Thyroid gland (tissue), 4 donors: Measurements from ENCODE around the gene SPINK4. TPM values are rescaled to one million over a fixed set of nuclear protein-coding genes. Genes with fewer than 3 reads are reported as not detected.
A peak's percentile ranks its signal among the peaks of the same experiment; 100 is the strongest.

Source experiments
- DNase-seq, 2 donors: peaks; one replicate each; pipeline ENCODE4 v3.0.0-alpha.2; 2019
- H3K27ac ChIP-seq, 3 donors: fragments of 200-600 bp; sonication (generic); 1 replicate in 2 of 3; 2 replicates in 1 of 3; pipeline ENCODE4 v1.5.1; 2016 to 2019; ENCODE audit warnings: mild to moderate bottlenecking in 1 of 3, moderate library complexity in 1 of 3
- H3K27me3 ChIP-seq: fragments of 200-600 bp; sonication (generic); one replicate; pipeline ENCODE4 v1.5.1; 2019
- H3K36me3 ChIP-seq, 2 donors: fragments of 200-600 bp; sonication (generic); one replicate each; pipeline ENCODE4 v1.5.1; 2016 to 2019
- H3K4me1 ChIP-seq, 2 donors: fragments of 200-600 bp; sonication (generic); one replicate each; pipeline ENCODE4 v1.5.1; 2017 to 2019
- H3K4me3 ChIP-seq, 3 donors: fragments of 200-600 bp; sonication (generic); replicated peaks in 1 of 3; 1 replicate in 2 of 3; 2 replicates in 1 of 3; pipeline ENCODE4 v1.5.1; 2016; ENCODE audit warnings: mild to moderate bottlenecking in 1 of 3
- H3K9me3 ChIP-seq: fragments of 200-600 bp; sonication (generic); one replicate; pipeline ENCODE4 v1.5.1; 2017
- CTCF ChIP-seq, 6 experiments: fragments of 200-600 bp in 3 of 6; fragments of 450-650 bp in 3 of 6; sonication (generic) in 3 of 6; IDR thresholded peaks; one replicate each; pipeline ENCODE4 v1.5.1; 2016 to 2019; ENCODE audit warnings: antibody characterized with exemption in 6 of 6, mild to moderate bottlenecking in 2 of 6, inconsistent platforms in 1 of 6, moderate library complexity in 1 of 6
- POLR2A ChIP-seq, 2 donors: fragments of 450-650 bp; IDR thresholded peaks; one replicate each; pipeline ENCODE4 v1.6.1; 2017; ENCODE audit warnings: antibody characterized with exemption in 2 of 2, mild to moderate bottlenecking in 2 of 2, moderate library complexity in 1 of 2
- WGBS, 2 donors: methylation state at CpG; one replicate each; pipeline ENCODE4 v1.1.5; 2017; 5-methylcytosine and 5-hydroxymethylcytosine counted together
- intact Hi-C: fragments of 100-400 bp; cut with DNase I; formaldehyde crosslinking; loops from one replicate; pipeline ENCODE4 v1.15.1; 2023
- total RNA-seq, 4 donors: library from RNA; depleted of rRNA; stranded (reverse); fragments of >200 nt; gene quantifications; one replicate each; pipeline ENCODE4 v1.2.3, GENCODE V29; 2016

Gene SPINK4
- total RNA-seq, 4 donors from 2014 or later: not detected

- WGBS, 2 donors: 0% methylated on average over 20 to 27 of the region's 67 CpGs
- peak within 1 kb of the TSS; percentile 63 to 89 (median 78) for H3K27ac ChIP-seq
- DNase-seq: peak; percentile 100
- H3K36me3 ChIP-seq: peaks cover 25 to 34% of the 10 kb centered on the region in 2 donors
- peak within 1 kb of the TSS; percentile 76 to 79 (median 77) for H3K4me3 ChIP-seq
- H3K4me1 ChIP-seq: peaks cover 14 to 20% of the 10 kb centered on the region in 2 donors
- H3K27me3 ChIP-seq: no peaks in the 10 kb centered on the region
- peak; percentile 64 to 87 for TF ChIP-seq POLR2A (IDR thresholded peaks at IDR 0.05)
- TF ChIP-seq CTCF (IDR thresholded peaks at IDR 0.05): peak in 2 of 6 experiments; percentile 2 to 22
- intact Hi-C loops: no loop called here
- no peaks in the 10 kb centered on the region for H3K9me3 ChIP-seq
These were observed 24.7 kb downstream of the SPINK4 start, which contains the start of the genes BAG1 and CHMP5 for GRCh38 chr9:33264473-33265177. TSS of gene BAG1 (minus strand) at chr9:33264708. TSS of gene CHMP5 (plus strand) at chr9:33265049. CDS start at chr9:33265079, 30 bp downstream.

DNA sequence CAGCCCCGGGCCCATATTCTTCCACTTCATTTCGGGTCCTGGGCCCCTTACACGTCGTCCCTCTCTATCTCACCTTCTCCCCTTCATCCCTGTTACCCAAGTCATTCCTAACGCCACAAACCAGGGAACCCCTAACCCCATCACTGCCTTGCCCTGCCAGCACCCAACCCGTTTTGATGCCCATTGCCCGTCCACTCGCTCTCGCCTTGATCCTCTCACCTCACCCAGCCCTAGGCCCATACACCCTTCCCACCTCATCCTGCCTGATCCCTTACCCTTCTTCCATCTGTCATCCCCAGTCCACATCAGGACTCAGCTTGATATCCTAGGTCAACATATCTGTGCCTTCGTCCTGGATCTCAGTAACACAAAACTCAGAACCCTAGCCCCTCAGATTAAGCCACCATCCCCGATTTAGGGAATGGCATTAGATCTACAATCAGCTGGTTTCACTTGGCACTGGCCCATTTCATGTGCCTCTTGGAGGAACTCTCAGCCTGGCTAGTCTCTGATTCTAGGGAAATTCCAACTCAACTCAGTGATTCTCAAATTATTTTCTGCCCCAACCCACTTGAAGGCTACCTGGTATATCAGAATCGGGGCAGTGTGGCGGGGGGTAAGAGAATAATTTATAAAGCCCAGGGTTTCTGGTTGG, 25.4 kb downstream of the SPINK4 start:
- no peaks in the 10 kb centered on the region for H3K9me3 ChIP-seq

DNA sequence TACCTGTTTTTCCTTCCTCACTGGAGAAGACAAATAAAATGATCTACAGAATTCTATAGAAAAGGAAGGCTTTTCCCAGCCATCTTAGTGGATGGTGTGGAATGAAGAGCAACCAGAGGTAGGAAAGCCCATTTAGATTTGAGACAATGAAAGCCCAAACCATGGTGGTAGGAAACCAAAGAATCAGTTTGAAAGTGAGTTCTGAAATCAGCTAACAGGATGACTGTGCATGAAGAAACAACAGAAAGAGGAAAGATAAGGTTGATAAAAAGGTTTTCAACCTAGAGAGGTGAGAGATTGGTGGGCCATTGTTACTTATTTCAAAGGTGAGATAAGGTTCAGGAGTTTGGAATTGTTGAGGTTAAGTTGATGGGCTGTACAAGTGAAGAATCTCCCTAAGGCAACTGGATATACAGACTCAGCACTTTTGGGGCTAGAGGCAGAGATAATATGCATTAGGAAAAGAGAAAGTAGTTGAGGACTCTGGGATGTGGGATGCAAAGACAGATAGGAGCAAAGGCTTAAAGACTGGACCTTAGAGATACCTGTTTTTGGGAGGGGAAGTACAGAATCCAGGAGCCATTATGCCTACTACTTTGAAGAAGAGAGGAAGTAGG, 27.3 kb downstream of the SPINK4 start:
- TF ChIP-seq CTCF (IDR thresholded peaks at IDR 0.05) (no peak), POLR2A (IDR thresholded peaks at IDR 0.05) (no peak)
- no peaks in the 10 kb centered on the region for H3K9me3 ChIP-seq
- H3K4me1 ChIP-seq: peaks cover 14 to 20% of the 10 kb centered on the region in 2 donors
- no peak overlapping the region for H3K4me3 ChIP-seq
- intact Hi-C loops: no loop called here
- no peak overlapping the region for H3K27ac ChIP-seq
- peaks cover 20 to 29% of the 10 kb centered on the region in 2 donors for H3K36me3 ChIP-seq
- H3K27me3 ChIP-seq: no peaks in the 10 kb centered on the region
- DNase-seq: no peak

More for the DNA sequence above, 25.4 kb downstream of the SPINK4 start:
- H3K27ac ChIP-seq: peak overlapping the region; percentile 44 to 89 (median 75)
- 17 to 19% methylated on average over 13 of the region's 13 CpGs for WGBS, 2 donors
- H3K4me1 ChIP-seq: peaks cover 14 to 20% of the 10 kb centered on the region in 2 donors
- peak overlapping the region in 2 of 3 donors; percentile 26 to 53 for H3K4me3 ChIP-seq
- TF ChIP-seq CTCF (IDR thresholded peaks at IDR 0.05) (no peak), POLR2A (IDR thresholded peaks at IDR 0.05) (no peak)
- no peaks in the 10 kb centered on the region for H3K27me3 ChIP-seq
- intact Hi-C loops: no loop called here
- peaks cover 20 to 29% of the 10 kb centered on the region in 2 donors for H3K36me3 ChIP-seq
- peak; percentile 29 to 31 for DNase-seq

DNA sequence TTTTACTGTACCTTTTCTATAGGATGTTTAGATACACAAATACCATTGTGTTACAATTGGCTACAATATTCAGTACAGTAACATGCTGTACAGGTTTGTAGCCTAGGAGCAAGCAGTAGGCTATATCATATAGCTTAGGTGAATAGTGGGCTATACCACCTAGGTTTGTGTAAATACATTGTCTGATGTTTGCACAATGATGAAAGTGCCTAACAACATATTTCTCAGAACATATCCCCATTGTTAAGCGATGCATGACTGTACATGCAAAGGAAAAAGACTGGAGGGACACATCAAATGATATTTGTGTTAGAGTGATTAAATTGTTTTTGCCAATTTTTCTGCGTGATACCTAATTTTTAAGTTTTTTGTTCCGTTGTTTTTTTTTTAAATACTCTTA, 30.2 kb downstream of the SPINK4 start:
- no peak overlapping the region for H3K4me3 ChIP-seq
- 95 to 96% methylated on average over 3 of the region's 3 CpGs for WGBS, 2 donors
- H3K9me3 ChIP-seq: no peaks in the 10 kb centered on the region
- H3K36me3 ChIP-seq: peaks cover 33 to 44% of the 10 kb centered on the region in 2 donors
- no peaks in the 10 kb centered on the region for H3K27me3 ChIP-seq
- H3K4me1 ChIP-seq: peaks cover 9 to 13% of the 10 kb centered on the region in 2 donors
- DNase-seq: no peak
- intact Hi-C loops: no loop called here
- no peak for TF ChIP-seq POLR2A (IDR thresholded peaks at IDR 0.05)
- TF ChIP-seq CTCF (IDR thresholded peaks at IDR 0.05): no peak
- H3K27ac ChIP-seq: no peak overlapping the region
